Stimulated activated naive CD4-positive, alpha-beta T cell treated with Interleukin-2 at 50 U/mL for 16 hours (primary cell): ENCODE results near the gene TMEM89.

Experiments
- DNase-seq: peaks from one replicate; lab custom pipeline; 2025; lab: John Stamatoyannopoulos, UW

Gene TMEM89

DNA sequence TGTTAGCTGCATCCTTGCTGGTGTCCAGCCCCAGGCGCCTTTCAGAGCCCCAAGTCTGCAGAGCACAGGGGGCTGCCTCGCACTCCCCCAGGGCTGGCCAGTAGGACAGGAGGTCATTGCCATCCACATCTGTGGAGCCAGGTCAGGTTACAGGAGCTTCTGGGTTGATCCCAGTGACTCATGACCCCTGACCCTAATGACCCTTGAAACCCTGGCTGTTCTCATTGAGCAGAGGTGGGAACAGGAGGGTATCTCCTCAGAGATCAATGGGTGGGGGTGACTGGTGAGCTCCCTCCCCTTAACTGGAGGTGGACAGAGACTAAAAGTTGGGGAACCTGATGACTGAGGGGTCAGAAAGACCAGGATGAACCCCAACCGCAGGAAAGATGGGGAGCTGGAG is 19.8 kb upstream of the TMEM89 start:
- DNase-seq: no peak

- DNase-seq: no peak
Observed at GRCh38 chr3:48639944-48640606, 18.5 kb upstream of the TMEM89 start.

DNA sequence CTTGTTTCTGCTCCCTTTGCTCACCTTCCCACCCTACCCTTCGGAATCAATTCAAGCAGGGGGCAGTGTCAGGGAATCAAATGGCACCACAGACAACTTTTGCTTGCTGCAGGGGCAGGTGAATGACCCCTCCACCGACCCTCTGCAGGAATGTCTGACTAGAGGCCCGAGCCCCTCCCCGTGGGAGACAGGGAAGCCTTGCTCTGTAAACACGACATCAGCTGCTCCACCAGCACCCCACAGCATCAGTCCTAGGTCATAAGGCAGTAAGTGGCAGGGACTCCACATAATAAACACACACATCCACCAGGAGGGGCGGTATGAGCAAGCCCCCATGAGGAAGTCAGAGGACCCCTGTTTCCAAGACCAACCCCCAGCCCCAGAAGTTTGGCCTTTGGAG is 15.7 kb upstream of the TMEM89 start:
- no peak for DNase-seq

DNA sequence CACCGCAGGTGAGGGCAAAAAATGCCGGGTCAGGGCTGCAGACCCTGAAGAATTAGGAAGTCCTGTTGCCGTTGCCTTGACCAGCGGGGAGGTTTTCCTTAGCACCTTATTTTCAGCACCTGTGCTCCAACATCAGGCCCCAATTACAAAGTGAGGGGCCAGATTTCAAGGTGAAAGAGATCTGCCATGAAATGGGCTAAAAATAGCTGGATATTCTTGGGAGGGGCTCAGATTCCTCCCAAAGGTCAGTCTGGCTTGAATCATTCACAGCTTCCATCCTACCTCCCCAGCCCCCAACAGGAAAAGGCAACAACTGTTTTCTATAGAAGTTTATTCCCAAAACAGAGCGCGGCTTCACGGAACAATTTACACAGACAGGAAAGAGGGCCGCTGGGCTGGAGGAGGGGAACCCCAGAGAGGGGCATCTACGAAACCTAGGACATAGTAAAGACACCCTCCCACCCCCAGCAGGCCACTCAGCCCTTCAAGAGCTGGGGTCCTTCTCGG is 14.6 kb upstream of the TMEM89 start:
- DNase-seq: no peak

DNA sequence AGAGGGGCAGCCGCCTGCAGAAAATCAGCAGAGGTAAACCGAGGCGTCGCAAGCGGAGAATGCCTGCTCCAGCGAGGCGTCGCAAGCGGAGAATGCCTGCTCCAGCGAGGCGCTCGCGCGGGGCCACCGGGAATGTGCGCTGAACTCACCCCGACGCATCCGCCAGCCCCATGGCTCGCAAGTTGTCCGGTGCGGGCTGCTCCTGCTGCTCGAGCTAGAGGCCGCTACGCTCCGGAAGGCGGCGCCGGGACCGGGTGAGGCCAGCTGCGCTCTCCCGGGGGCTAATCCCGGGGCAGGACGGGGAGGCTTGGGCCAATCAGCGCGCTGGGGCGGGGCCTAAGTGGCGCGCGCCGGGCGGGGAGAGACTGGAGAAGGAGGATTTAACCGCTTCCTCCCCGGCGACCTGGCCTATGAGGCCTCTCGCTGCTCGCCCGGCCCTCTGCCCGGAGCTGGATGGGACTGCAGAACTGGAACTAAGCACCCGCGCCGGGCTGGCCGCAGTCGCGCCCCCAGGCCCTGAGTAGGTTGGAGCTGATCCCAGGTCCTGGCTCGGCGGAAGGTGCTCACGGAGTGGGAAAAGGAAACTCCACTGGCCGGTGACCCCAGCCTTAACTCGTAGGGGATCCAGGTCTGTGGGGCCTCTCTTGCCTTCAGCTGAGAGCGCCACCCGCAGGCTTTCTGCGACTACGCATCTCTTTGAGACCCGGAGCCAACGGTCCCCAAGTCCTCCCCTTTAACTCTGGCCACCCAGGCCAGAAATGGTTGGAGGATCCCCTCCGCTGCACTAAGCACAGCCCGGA is 13.9 kb upstream of the TMEM89 start, which contains the start of gene SLC26A6:
TSS of gene SLC26A6 (minus strand) at position 240 of the 800 bp plus-strand sequence. CDS start at position 172, 68 bp downstream.
- peak; percentile 93 for DNase-seq

GRCh38 chr3:48634661-48635221 is 13.2 kb upstream of the TMEM89 start:
- peak; percentile 23 for DNase-seq

GRCh38 chr3:48633743-48634142 is 12.2 kb upstream of the TMEM89 start:
- DNase-seq: no peak

DNA sequence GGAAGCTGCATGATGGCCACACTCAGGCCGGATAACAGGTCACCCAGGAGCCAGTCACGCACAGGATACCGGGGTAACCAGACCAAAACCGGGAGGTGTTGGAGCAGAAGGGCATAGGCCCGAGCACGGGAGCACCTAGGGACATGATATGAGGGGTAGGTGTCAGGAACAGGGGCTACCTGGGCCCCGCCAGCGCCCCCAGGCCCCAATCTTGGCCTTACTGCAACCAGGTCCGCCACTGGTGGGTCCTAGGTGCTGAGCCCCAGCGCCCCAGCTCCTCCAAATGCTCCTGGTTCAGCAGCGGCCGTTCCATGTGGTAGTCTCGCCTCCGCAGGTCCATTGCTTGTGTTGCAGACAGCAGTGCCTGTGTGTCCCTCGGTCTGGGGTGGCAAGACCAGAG is 11.7 kb upstream of the TMEM89 start:
- DNase-seq: no peak

- no peak for DNase-seq
Observed at GRCh38 chr3:48631516-48632448, 10.2 kb upstream of the TMEM89 start.

- no peak for DNase-seq
Observed at GRCh38 chr3:48630833-48631232, 9.3 kb upstream of the TMEM89 start.

GRCh38 chr3:48630407-48630806 is 8.8 kb upstream of the TMEM89 start:
- no peak for DNase-seq

DNA sequence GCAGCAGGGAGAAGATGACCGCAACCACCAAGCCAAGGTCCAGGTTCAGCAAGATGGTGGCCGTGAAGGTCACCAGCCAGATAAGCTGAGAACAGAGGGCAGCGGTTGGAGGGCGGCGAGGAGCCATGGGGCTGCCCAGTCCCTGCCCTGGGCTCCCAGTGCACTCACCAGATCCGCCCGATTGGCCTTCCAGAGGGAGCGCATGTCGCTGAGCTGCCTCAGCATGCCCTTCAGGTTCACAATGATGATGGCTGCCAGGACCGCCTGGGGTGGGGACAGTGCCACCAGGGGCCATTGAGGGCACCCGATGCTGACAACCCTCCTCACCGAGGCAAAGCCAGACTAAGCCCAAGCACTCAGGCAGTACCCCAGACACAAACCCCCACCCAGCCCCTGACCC is 8.3 kb upstream of the TMEM89 start:
- no peak for DNase-seq

- no peak for DNase-seq
Observed at GRCh38 chr3:48628277-48629017, 6.9 kb upstream of the TMEM89 start.

GRCh38 chr3:48625600-48625999 is 4.0 kb upstream of the TMEM89 start:
- no peak for DNase-seq

DNA sequence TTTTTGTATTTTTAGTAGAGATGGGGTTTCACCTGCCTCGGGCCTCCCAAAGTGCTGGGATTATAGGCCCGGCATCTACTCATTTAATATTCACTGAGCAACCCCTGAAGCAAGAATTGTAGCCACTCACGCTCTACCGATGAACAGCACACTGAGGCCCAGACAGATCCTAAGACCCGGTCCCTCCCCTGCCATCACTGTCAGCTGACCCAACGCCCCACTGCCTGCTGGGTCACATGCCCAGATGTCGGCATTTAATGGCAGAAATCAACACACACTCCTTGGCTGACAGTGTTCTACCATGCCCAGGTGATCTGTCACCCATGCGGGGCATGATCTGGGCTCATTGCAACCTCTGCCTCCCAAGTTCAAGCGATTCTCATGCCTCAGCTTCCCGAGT is 3.2 kb upstream of the TMEM89 start:
- DNase-seq: no peak

DNA sequence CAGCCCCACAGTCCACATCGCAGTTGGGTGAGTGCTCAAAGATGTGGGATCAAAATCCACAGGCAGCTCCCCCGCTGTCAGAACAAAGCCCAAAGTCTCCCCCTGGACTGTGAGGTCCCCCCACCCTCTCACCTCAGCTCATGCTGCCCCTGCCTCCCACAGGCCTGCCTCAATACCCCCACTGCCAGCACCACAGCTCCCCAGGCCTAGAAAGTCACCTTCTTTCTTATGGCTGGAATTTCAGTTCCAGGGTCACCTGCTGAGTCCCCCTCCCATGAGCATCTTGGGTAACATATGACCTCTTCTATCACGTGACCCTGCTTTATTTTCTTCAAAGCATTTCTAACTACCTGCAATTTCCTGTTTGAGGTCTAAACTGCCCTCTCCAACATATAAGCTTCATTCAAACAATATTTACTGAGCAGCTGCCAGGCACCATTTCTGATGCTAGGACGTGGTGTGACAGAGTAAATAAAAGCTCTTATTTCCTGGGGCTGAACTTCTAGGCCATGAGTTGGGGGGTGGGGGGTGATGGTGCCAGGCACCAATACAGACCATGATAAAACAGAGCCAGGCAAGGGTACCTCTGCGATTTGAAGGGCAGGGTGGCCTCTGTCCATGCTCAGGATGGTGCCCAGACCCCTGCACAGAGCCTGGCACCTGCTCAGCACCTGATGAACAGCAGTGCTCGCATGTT is 2.4 kb upstream of the TMEM89 start:
- DNase-seq: no peak

DNA sequence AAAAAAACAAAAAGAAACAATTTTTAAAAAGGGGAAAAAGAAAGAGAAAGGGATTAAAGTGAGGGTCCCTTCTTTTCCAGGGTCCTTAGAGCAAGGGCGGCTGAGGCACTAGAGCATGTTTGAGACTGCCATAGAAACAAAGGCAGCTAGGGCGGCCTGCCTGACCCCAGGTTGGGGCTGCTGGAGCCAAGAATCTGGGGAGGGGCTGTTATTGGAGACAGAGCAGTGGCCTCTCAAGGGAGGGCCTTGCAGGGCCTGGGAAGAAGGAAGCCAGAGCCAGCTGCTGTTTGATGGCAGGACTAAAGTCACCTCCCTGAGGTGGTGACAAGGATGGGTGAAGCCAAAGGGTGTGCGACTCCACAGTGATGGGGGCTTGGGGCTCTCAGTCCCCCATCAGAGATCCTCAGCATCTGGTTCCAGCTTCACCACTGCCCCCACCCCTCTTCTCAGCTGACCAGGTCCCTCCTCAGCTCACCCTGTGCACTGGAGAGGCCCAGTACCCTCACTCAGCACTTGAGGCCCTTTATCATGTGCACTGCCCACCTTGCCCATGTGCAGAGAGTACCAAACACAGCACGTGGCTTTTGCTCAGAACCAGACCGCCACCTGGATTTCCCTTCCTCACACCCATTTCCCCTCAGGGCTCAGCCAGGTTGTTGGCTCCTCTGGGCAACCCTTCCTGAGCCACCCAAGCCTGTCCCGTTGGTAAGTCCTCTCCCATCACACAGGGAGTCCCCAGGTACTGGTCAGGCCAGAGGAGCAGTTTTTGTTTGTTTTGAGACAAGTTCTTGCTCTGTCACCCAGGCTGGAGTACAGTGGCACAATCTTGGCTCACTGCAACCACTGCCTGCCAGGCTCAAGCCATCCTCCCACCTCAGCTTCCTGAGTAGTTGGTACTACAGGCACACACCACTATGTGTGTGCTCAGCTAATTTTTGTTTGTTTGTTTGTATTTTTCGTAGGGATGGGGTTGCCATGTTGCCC is 1.7 kb downstream of the TMEM89 start:
- DNase-seq: no peak

DNA sequence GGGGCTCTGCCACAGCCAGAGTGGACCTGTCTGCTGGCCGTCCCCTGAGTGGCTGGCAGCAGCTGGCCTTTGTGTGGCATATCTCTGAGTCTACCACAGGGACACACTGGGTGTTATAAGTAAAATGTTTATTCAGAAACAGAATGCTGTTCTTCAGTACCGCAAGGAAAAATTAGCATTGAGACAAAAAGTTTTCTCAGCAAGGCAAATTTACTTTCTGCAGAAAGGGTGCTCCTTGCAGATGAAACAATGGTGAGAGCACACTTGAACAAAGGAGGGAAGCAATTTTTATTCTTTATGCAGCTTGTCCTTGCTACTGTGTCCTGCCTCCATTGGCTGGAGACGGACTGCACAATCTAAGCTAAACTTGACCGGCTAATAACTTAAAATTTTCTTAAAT is 4.0 kb downstream of the TMEM89 start:
- no peak for DNase-seq

DNA sequence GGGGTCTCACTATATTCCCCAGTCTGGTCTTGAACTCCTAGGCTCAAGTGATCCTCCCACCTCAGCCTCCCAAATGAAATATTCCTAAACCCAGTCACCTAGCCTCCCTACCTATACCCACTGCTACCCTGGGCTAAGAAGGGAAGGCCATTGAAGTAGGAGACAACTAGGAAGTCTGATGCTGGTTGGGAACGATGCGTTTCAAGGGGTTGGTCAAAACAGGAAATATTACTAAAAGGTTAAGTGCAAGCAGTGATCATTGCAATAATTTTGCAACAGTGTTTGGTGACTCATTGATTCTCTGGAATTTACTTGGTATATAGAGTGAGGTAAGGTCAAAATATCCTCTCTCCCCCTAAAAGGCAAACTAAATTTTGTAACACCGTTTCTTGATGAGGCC is 7.5 kb downstream of the TMEM89 start:
- DNase-seq: no peak
